Measurements from ENCODE around the gene WDR88.
A peak's percentile ranks its signal among the peaks of the same experiment; 100 is the strongest.
"Not testable (repeated sequence)": the region's sequence is repeated elsewhere in the genome, so short reads cannot be mapped to it uniquely, and the experiment has no call there.

The WDR88 gene

DNA sequence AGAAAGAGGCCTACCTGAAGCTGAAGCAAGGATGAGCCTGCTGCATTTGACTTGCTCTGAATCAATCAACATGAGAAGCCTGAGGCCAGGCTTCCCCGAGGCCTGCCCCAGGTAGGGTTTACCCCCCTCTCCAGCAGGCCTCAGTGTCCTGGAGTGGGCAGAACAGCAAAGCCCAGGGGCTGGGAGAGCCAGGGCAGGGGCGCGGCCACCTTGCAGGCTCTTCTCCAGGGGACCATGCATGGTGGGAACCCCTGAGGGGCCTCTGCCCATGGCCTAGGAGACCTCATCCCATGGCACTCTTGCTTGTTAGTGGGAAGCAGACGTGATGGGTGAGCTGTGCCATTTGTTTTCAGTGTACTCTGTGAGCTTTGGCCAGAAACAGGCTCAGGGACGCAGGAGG lies 42.3 kb downstream of the WDR88 start:
- no peak for DNase-seq

DNA sequence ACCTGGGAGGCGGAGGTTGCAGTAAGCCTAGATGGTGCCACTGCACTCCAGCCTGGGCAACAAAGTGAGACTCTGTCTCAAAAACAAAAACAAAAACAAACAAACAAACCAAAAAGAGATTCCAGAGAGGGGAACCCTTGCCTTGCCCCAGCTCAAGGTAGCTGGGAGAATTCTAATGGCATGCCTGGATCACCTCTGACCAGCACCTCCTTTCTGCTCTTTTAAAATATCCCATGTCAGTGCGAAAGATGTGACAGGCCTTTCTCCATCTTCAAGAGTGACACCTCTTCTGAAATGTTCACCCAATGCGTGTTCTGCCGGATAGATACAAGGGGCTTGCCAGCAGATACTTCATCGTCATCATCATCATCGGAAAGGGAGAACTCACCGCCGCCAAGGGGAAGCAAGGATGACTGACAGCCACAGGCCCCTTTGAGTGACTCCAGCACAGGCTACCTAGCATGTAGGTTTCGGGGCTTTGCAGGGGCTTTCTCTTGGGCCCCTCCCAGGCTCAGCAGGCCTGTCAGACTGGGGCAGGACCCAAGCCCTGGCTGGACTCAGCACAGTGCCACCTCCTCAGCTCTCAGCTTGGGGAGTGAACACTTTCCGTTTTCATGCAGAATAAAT lies 43.4 kb downstream of the WDR88 start:
- DNase-seq = no peak

DNA sequence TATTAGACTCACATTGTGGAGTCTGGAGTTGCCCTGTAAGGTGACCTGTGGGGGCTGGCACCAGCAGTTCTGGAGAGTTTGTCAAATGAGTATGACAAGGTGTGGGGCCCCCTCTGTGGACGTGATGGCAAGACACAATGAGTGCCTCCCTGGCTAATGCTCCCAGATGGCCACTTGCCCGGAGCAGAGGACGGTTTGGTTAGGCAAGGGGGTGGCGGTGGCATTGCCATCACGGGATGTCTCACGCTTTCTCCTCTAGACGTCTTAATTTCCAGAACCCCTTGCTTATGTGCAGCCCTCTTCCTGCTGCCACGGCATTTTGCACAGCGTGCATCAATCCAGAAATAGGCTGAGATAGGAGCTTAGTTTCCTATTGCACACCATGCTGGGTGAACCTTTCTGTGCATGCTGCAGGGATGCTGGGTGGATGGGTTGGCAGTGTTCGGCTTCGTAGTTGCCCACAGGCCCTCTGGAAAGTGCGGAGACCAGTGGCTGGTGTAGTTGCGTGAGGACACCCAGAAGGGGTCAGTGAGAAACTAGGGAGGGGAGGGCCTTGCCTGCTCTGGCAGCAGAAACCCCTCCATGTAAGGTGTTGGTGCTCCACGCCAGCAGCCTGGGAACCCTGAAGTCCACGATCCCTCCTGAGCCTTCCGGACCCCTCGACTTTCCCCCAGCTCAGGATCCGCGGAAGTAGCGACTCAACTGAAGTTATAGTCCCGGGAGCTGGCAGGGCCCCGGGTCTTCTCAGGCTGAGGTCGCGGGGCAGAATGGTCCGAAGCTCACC lies 44.2 kb downstream of the WDR88 start:
- DNase-seq = no peak

DNA sequence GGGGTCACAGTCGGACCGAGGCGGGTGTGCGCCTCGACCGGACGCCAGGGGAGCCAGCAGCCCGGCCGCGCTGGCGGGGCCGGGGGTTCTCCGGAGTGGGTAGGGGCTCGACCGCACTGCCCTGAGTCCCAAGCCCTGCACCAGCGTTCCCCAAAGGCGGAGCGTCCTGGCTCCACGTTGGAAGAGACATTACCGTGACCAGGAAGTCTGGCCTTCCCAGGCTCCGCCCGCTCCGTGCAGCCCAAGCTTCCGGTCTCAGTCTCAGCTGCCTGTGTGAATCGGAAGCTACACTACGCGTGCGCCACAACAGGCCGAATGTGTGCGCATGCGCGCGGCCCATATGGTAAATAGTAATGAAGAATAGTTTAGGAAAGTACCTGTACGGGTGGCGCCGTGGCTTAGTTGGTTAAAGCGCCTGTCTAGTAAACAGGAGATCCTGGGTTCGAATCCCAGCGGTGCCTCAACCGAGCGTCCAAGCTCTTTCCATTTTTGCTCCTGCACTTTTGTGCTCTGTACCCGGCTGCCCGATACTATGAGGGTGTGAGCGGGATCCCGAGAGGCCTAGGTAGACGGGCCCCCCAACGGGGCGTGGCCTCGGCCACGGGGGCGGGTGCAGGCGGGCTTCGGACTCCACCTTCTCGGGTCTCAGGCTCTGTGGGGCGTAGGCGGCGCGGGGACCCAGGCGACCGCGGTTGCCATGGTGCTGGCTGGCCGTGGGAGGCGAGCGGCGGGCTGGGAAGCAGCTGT lies 44.9 kb downstream of the WDR88 start:
- DNase-seq = peak; percentile 98 to 100

DNA sequence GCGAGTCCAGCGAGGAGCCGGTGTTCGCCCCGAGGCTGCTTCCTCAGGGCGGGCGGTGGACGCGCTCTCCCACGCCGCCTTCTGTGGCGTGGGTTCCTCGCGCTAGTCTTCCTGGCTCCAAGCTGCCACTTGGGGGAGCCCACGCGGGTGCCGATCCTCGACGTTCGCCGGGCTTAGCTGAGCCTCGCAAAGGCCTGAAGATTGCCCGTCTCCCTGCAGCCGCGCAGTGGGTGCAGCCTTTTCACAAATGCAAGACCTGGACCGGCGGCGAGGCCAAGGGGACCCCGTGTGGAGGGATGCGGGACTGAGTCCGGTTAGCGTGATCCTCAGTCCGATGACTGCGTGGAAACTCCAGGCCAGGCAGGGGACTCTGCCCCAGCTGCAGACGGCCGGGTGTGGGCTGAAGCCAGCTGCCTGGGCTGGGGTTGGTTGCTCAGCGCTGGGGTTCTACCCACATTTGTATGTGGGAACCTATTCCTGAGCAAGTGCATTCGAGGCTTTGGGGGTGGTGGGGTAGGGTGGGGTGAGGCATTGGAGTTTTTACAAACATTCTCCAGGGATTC lies 45.6 kb downstream of the WDR88 start:
- DNase-seq = no peak

DNA sequence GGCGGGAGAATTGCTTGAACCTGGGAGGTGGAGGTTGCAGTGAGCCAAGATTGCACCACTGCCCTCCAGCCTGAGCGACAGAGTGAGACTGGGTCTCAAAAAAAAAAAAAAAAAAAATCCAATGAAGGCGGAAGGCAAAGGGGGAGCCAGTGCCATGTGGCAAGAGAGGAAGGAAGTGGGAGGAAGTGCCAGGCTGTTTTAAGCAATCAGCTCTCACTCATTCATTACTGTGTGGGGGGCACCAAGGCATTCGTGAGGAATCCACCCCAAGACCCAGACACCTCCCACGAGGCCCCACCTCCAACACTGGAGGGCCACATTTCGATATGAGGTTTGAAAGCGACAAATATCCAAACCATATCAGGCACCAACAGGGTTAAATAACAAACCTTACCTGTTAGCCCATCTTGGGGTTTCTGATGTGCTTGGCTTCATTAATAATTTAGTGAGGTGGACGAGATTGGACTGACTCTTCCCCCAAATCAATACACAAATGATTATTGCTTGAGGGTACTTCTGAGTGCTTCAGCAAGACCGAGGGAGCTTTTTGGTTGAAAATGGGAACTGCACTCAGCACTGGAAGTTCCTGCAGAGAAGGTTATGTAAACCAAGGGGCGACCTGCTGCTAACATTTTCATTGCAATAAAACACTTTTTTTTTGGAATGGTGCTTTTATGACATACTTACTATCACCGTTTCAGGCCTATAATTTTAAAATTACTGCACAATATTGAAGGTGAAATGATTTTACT lies 54.7 kb downstream of the WDR88 start:
- no peak for DNase-seq

DNA sequence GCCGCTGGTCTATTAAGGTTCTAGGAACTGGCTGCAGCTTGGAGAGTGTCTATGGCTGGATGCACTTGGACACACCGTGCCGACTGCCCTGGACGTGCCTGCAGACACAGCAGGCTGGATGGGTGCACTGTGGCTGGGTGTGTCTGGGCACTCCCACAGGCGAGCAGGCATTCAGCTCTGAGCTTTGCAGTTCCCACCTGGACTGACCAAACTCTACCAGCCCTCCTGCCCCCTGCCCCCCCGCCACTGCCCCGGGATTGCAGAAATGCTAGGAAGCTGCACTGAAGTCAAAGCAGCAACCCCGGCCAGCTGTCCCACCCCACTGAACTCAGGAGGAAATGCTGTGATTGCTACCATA lies 55.2 kb downstream of the WDR88 start:
- no peak for DNase-seq

DNA sequence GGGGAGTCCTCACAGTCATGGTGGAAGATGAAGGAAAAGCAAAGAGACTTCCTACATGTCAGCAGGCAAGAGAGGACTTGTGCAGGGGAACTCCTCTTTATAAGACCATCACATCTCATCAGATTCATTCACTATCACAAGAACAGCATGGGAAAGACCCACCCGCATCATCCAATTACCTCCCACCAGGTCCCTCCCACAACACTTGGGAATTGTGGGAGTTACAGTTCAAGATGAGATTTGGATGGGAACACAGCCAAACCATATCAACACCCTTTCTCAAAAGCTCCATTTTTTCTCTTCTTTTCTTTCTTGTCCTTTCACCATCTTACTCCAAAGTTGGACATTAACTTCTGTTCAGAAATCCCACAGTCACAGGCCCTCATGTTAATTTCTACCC lies 57.5 kb downstream of the WDR88 start:
- no peak for DNase-seq

DNA sequence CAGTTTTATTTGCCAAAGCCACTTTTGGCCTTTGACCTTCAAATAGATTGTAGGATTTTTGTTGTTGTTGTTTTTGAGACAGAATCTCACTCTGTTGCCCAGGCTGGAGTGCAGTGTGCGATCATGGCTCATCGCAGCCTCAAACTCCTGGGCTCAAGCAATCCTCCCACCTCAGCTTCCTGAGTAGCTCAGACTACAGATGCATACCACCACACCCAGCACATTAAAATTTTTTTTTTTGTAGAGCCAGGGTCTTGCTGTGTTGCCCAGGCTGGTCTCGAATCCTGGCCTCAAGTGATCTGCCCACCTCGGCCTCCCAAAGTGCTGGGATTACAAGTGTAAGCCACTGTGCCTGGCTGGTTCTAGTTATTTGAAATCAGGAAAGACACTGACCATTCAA lies 59.2 kb downstream of the WDR88 start:
- not testable (repeated sequence) for DNase-seq

DNA sequence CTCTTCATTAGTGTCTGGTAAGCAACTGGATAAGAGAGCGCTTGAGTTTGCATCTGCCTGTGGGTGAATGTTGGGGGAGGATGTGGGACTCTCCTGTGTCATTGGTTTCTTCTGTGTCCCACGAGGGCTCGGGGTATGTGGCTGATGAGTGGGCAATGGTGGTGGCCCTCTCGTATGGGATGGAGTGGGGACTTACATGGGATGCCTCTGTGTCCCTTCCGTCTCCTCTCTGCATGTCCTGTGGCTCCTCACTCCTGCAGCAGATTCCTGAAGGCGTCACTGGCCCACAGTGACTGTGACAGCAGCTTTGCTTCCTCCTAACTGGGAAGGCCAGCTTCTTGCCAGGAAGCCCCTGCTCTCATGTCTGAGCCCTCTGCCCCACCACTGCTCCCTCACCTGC lies 59.6 kb downstream of the WDR88 start:
- no peak for DNase-seq

DNA sequence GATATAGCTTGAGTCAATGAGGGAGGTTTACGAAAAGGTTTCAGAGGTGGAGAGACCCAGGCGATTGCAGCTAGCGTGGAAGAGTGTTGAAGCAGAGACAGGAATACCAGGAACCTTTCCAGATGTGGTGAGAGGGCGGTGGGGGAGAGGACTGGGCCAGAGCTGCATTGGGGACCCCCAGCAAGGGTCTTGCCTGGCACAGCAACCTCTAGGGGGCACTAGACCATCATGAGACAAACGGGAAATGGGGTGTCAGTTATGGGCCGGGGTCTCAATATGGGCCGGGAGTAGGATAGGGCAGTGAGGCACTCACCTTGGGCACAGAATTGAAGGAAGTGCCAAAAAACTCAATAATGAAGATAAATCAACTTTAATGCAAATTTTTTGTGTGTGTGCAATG lies 60.1 kb downstream of the WDR88 start:
- DNase-seq = no peak

DNA sequence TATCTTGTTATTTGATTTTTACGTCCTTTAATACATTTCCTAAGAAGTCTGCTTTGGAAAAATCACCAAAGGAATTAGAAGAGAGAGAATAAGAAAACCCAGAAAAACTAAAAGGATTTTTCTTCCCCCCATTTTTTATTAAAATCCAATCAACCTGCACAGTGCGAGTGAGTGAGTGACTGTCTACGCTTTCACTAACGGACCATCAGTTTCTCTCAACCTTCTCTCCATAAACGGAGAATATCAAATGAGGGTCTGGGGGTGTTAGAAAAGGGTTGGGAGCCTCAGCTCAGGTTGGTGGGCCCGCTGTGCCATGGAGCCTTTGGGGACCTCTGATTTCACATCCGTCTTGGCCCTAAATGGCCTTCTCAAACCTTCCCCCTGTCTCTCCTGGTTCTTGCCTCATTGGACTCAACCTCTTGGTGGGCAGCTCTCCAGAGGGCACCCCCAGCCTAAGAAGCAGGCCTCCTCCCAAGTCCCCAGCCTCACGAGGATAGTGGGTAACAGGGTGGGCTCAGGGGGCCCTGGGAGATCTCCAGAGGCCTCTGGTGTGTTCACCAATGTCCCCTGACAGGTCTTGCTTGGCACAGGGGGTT lies 61.5 kb downstream of the WDR88 start:
- DNase-seq = no peak

DNA sequence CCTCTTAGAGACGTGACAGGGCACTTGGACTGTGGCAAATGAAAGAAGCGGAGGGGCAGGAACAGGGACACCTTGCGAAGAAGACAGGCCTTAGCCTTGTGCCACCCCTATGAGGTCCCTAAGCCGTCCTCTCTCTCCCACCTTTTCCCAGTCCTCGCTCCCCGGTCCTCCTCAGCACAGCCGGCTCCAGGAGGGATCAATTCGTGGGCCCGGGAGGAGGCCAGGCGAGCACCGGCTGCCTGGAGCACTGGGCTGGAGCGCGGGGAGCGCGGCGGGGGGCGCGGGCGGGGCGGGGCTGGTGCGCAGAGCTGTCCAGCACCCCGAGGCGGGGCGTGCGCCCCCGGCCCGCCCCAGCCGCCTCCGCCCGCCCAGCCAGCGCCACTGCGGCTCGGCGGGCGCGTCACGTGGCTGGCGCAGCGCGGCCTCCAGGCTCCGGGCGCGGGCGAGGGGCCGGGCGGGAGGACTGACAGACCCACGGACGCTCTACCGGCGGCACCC lies 62.0 kb downstream of the WDR88 start, which contains the start of gene LRP3:
Gene LRP3 (plus strand): TSS at position 466 of the 498 bp plus-strand sequence. CDS start 456 bp downstream, outside the sequence.
- DNase-seq = peak in 1 of 2 experiments; percentile 71

DNA sequence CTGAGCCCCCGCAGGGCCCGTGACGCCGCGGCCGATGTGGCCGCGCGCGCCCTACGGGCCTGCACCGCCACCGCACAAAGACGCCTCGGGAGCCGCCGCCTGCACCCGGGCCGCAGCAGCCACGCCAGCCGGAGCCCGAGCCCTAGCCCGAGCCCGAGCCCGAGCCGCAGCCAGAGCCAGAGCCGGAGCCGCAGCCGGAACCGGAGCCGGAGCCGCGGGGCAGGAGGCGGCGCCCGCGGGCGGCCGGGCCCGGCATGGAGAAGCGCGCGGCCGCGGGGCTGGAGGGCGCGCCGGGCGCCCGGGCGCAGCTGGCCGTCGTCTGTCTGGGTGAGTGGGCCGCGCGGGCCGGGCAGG lies 62.6 kb downstream of the WDR88 start:
- no peak for DNase-seq

DNA sequence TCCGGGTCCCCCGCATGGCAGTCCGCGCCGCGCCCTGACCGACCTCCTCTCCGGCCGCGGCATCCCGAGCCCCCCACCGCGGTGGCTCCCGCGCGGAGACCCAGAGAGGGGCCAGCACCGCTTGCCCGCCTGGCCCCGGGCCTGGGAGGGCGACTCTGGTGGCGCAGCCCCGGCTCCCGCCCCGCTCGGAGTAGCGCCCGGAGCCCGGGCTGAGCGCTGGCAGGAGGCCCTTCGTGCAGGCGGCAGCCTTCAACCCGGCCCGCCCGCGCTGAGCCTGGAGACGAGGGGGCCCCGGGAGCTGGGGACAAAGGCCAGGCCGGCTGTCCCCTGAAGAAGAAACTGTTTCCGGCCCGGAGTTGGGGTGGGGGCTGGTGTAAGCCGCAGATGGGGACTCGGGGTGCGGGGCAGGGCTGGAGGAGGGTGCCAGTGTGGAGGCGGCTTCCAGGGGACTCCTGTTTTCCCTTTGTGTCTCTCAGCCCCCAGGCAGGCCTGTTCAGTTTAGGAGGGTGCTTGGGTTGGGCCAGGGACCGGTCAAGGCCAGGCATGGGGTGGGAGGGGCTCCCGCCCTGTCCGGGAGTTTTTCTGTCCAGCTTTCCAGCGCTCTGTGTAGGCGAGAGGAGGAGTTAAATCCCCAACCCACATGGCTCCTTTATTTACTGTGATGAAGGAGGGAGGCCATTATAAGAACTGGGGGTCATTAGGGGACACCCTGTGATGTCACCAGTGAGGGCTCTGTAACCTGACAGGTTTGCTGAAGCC lies 63.2 kb downstream of the WDR88 start:
- DNase-seq = no peak

DNA sequence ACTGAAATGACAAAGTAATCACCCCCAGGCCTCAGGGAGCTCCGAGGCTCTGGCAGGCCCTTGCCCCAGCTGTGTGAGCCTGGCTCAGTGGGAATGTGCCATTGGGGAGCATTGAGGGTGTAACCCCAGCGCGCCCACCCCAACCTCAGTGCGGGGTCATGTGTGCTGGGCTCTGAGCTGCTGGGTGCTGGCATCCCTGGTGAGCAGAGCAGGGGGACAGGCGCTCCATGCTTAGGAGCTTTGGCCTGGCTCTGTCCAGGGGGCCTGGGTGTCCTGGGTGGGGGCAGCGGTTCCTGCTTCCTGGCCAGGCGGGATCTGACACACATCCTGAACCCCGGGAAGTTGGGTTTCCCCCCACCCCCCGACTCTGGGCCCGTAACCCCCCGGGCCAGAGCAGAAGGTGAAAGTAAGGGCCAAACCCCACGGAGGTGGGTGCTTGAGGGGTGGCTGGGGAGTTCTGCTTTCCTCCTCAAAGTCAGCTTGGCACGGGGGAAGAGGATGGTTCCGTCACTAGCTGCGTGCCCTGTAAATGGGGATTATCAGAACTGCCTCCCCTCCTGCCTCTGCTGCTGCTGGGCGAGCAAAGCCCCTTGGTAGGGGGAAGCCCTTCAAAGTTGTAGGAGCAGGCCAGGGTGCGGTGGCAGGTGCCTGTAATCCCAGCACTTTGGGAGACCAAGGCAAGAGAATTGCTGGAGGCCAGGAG lies 63.9 kb downstream of the WDR88 start:
- no peak for DNase-seq

DNA sequence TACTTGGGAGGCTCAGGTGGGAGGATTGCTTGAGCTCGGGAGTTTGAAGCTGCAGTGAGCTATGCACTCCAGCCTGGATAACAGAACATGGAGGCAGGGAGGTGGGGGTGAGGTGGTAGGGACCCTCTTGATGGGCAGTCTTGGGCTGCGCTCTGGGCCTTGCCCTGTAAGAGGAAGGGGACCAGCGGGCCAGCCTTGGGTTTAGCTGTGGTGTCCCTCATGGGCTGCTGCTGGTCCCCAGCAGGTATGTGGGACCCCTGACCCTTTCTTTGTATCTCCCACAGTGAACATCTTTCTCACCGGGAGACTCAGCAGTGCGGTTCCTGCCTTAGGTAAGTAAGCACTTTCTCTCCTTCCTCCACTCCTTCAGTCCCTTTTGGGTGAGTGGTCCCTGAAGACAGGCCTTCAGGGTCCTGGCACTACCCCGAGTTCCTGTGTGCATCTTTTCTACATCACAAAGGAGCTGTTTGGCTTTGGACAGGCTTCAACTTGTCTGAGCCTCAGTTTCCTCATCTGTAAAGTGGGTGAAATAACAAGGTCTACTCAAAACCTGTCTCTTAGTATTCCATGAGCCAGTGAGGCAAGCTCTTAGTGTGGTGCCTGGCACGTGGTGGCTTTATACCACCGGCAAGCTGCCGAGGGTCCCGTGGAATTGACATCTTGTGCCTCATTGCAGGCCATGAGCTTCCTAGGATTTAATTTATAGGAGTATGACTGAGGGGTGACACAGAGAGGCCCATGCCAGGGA lies 64.7 kb downstream of the WDR88 start:
- no peak for DNase-seq

DNA sequence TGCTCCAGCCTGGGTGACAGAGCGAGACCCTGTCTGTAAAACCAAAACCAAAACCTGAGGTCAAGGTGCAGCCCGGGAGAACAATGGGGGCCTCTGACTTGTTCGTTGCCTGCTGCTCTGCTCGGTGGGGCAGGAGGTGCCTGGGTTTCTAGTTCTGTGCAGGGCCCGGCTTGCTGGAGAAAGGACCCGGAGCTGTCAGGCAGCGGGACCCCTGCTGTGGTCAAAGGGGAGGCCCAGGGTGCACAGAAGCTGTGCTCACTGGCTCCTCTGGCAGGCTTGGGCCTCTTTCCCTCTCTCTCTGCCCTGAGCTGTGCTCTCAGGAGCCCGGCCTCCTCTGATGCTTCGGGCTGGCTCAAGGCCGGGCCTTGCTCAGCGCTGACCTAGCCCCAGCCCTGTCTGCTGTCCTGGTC lies 65.7 kb downstream of the WDR88 start:
- no peak for DNase-seq

DNA sequence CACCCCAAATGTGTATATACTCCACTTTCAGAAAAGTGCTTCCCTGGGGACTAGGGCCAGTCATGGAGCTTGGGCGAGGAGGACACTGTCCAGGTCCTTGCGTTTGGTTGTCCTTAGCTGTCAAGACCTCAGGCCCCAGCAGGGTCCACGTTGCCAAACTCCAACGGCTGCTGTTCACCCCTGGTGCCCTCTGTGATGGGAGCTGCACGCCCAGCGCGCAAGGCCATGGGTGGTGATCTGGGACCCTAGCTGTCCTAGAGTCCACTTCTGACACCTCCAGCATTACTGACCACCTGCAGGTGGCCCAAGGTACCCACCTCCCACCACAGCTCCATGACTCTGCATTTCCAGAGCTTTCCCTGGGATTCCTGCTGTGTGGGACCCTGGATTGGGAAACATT lies 66.3 kb downstream of the WDR88 start:
- DNase-seq = no peak

Measured in NCI-H446 (cell line).